Memory B cell (primary cell): ENCODE data around the gene TLN1.

Source experiments
- ATAC-seq: fragments of 150-1000 bp; cut with Tn5 transposase; 2 replicates; pipeline ENCODE4 v1.10.0; 2021; ENCODE audit warnings: low read depth, mild to moderate bottlenecking, moderate library complexity
- DNase-seq, 2 donors: peaks; one replicate each; pipeline ENCODE4 v3.0.0; 2022; ENCODE audit warnings: low spot score in 2 of 2
- H3K27ac Mint-ChIP-seq: one replicate; pipeline ENCODE4 v1.8.0; 2022; ENCODE audit warnings: mild to moderate bottlenecking, moderate library complexity, mixed read lengths
- H3K27me3 Mint-ChIP-seq: one replicate; pipeline ENCODE4 v1.8.0; 2022; ENCODE audit warnings: mixed read lengths
- H3K36me3 Mint-ChIP-seq: one replicate; pipeline ENCODE4 v1.8.0; 2022; ENCODE audit warnings: mild to moderate bottlenecking, mixed read lengths
- H3K4me1 Mint-ChIP-seq: one replicate; pipeline ENCODE4 v1.8.0; 2022; ENCODE audit warnings: mixed read lengths
- H3K4me3 Mint-ChIP-seq: one replicate; pipeline ENCODE4 v1.8.0; 2022; ENCODE audit warnings: mild to moderate bottlenecking, moderate library complexity, mixed read lengths
- H3K9me3 Mint-ChIP-seq: one replicate; pipeline ENCODE4 v1.8.0; 2022; ENCODE audit warnings: mixed read lengths

The TLN1 gene

DNA sequence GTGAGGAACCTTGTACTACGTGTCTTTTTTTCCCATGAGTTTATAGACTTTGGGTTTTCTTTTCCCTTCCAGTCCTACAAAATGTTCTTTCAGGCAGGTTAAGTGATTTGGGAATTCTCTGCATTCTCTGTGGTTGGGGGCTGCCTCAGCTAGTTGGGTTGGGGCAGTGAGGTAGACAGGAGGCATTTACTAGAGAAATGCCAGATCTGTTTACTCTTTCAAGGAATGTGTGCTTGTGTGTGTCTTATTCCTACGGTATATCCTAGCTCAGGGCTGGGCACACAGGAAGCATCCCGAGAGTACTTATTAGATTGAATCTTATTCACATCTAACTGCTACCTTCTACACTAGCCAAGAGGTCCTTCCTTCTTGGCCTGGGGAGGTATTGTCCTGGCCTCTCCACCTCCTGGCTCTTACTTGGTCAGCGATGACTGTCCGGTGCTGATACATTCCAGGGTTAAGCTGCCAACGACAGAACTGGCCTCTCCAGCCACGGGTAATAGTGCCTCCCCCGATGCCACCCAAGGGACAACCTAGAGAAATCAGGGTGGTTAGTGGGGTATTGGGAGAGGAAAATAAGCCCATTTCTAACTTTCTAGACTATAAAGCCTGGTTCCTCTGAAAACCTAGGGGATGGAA lies 12.0 kb upstream of the TLN1 start:
- Mint-ChIP-seq H3K36me3 (peaks cover 24% of the 10 kb centered on the region), H3K27ac (no peak overlapping the region), H3K4me3 (no peak overlapping the region), H3K4me1 (peaks cover 33% of the 10 kb centered on the region), H3K9me3 (no peaks in the 10 kb centered on the region), H3K27me3 (no peaks in the 10 kb centered on the region)
- ATAC-seq, result no peak
- DNase-seq, result no peak

DNA sequence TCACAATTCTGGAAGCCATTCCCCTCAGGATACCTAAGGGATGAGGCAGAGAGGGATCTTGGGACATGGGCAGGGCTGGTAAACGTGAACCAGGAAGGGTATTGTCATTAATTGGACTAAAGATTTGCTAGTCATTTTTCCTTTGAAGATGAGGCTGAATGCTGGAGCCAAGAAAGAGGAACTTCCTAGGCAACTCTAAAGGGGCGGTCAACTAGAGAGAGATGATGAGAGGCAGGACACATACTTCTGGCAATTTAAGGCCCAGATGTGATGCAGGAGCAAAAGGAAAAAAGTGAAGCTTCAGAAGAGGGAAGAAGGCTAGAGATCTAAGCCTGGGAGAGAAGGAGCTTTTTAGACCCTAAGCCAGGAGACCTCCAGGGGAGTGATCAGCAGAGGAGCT lies 11.5 kb upstream of the TLN1 start:
- Mint-ChIP-seq H3K27me3 (no peaks in the 10 kb centered on the region), H3K4me1 (peaks cover 35% of the 10 kb centered on the region), H3K36me3 (peaks cover 30% of the 10 kb centered on the region), H3K4me3 (no peak overlapping the region), H3K27ac (no peak overlapping the region), H3K9me3 (no peaks in the 10 kb centered on the region)
- no peak for DNase-seq
- no peak for ATAC-seq

DNA sequence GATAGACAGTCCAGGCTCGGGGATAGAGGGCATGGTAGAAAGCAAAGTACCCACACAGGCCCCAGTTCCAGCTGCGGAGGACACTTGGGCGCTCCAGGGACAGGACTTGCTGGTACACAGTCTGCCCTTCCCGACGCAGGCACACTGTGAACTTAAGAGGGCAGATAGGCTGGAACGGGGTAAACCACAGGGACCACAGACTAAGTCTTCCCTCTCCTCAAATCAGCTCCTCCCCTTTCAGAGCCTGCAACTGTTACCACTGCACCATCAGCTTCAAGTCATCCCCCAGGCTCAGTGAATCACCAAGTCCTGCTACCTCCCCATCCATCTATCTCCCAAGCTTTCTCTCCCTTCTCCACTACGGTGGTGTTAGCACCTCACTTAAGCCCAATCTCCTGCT lies 9.7 kb upstream of the TLN1 start:
- Mint-ChIP-seq H3K4me1 (peaks cover 25% of the 10 kb centered on the region), H3K9me3 (no peaks in the 10 kb centered on the region), H3K36me3 (peaks cover 34% of the 10 kb centered on the region), H3K4me3 (no peak overlapping the region), H3K27me3 (no peaks in the 10 kb centered on the region), H3K27ac (no peak overlapping the region)
- ATAC-seq (no peak), DNase-seq (no peak)

DNA sequence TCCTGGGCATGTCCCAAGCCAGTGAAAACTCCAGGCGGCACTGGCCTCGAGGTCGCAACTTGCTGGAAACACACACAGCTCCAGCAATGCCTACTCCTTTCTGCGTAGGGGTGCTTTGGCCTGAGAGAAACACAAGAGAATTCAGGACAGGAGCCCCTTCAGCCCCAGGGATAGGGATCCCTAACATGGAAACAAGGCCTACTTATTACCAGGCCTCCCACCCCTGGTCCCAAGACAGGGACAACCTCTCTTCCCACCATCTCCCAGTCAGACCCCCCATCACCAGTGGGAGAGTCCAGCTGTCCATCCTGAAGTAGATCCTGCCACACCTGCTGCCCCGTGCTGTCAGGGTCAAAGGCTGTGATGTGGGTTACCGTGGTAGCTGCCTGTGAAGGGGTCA lies 8.2 kb upstream of the TLN1 start:
- Mint-ChIP-seq H3K27me3 (no peaks in the 10 kb centered on the region), H3K27ac (no peak overlapping the region), H3K36me3 (peaks cover 37% of the 10 kb centered on the region), H3K4me3 (no peak overlapping the region), H3K4me1 (peaks cover 18% of the 10 kb centered on the region), H3K9me3 (no peaks in the 10 kb centered on the region)
- DNase-seq (no peak), ATAC-seq (no peak)

DNA sequence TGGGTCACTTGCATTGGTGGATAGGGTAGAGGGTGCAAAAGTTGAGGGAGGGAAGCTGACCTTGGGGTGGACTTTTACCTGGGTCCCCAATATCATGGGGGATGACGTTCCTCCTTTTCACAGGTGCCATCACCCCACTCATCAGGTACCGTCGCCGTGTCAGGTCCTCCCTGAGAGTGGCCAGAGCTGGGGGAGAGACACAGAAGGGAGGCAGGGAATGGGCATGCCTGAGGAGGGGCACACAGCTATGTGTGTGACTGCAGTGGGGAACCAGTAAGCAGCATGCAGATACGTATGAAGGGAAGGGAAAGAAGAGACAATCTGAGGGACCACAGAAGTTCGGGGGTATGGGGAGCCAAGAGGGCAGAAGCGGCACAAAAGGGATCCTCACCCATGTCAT lies 6.9 kb upstream of the TLN1 start:
- H3K36me3 Mint-ChIP-seq, result peaks cover 37% of the 10 kb centered on the region
- no peaks in the 10 kb centered on the region for H3K27me3 Mint-ChIP-seq
- H3K4me1 Mint-ChIP-seq, result peaks cover 13% of the 10 kb centered on the region
- no peaks in the 10 kb centered on the region for H3K9me3 Mint-ChIP-seq
- no peak overlapping the region for H3K4me3 Mint-ChIP-seq
- no peak overlapping the region for H3K27ac Mint-ChIP-seq
- no peak for ATAC-seq
- no peak for DNase-seq

DNA sequence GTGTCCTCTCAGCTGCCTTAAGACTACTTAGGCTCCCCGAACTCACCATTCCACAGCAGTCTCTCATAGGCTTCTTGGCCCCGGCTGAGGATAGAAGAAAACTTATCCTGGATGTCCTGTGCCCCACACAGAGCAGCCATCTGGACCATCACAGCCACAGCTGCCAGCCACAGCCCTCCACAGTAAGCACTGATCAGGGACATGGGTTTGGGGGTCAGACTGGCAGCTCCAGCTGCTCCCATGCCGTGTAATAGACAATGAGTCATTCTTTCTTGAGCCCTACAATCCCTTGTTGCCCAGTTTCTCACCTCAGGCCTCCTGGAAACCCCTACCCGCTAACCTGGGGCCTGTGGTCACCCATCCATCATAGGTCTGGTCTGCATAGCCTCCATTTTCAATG lies 6.2 kb upstream of the TLN1 start:
- no peak overlapping the region for H3K4me3 Mint-ChIP-seq
- H3K9me3 Mint-ChIP-seq, result no peaks in the 10 kb centered on the region
- peaks cover 10% of the 10 kb centered on the region for H3K4me1 Mint-ChIP-seq
- DNase-seq (no peak), ATAC-seq (no peak)
- no peaks in the 10 kb centered on the region for H3K27me3 Mint-ChIP-seq
- H3K36me3 Mint-ChIP-seq, result peaks cover 33% of the 10 kb centered on the region
- peak overlapping the region; percentile 42 for H3K27ac Mint-ChIP-seq

DNA sequence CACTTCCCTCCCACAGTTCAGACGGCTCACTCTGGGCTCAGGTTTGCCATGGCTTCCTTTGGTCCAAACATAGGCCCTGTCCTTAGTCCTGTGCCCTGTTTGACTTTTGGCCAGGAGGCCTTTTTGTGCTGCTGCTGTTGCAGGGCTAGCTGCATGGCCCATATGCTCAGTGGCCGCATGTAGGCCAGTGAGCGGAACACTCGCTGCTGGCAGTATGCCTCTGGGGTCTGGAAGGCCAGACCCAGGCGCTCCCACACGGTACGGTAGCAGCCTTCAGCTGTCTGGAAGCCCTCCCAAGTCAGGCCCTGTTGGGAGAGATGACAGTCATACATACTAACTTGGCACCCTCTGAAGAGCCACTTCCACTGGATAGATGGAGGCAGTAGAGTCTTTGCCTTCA lies 5.1 kb upstream of the TLN1 start:
- H3K27me3 Mint-ChIP-seq, result no peaks in the 10 kb centered on the region
- no peak for DNase-seq
- ATAC-seq, result no peak
- H3K9me3 Mint-ChIP-seq, result no peaks in the 10 kb centered on the region
- H3K27ac Mint-ChIP-seq, result peak overlapping the region; percentile 57
- peaks cover 26% of the 10 kb centered on the region for H3K36me3 Mint-ChIP-seq
- peaks cover 14% of the 10 kb centered on the region for H3K4me1 Mint-ChIP-seq
- H3K4me3 Mint-ChIP-seq, result no peak overlapping the region

DNA sequence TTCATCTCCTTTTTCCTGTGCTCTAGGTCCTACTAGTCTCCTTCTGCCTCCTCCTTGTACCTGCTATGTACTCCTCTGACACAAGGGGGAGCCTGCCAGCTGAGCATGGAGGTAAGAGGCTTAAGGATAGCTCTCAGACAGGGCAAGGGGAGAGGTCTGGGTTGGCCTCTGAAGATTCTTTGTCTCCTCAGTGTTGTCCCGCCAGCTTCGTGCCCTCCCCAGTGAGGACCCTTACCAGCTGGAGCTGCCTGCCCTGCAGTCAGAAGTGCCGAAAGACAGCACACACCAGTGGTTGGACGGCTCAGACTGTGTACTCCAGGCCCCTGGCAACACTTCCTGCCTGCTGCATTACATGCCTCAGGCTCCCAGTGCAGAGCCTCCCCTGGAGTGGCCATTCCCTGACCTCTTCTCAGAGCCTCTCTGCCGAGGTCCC lies 4.2 kb upstream of the TLN1 start:
- no peak overlapping the region for H3K27ac Mint-ChIP-seq
- ATAC-seq, result no peak
- peaks cover 18% of the 10 kb centered on the region for H3K4me1 Mint-ChIP-seq
- peaks cover 22% of the 10 kb centered on the region for H3K36me3 Mint-ChIP-seq
- no peaks in the 10 kb centered on the region for H3K27me3 Mint-ChIP-seq
- H3K4me3 Mint-ChIP-seq, result no peak overlapping the region
- DNase-seq, result peak; percentile 59 to 67
- no peaks in the 10 kb centered on the region for H3K9me3 Mint-ChIP-seq

DNA sequence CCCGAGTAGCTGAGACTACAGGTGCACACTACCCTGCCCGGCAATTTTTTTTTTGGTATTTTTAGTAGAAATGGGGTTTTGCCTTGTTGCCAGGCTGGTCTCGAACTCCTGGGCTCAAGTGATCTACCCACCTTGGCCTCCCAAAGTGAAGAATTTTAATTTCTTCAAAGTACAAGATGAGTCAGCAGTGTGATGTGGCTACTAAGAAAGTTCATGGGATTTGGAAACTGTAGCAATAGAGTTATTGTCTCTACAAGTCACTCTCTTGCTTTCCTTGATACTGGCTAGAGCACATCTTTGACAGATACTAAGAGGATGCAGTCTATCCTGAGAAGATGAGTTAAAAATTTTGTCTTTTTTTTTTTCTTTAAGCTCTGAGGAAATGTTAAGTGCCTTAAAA lies 2.1 kb upstream of the TLN1 start:
- no peak for DNase-seq
- no peaks in the 10 kb centered on the region for H3K27me3 Mint-ChIP-seq
- no peak for ATAC-seq
- peaks cover 21% of the 10 kb centered on the region for H3K4me1 Mint-ChIP-seq
- H3K27ac Mint-ChIP-seq, result no peak overlapping the region
- H3K4me3 Mint-ChIP-seq, result no peak overlapping the region
- H3K36me3 Mint-ChIP-seq, result peaks cover 18% of the 10 kb centered on the region
- no peaks in the 10 kb centered on the region for H3K9me3 Mint-ChIP-seq

DNA sequence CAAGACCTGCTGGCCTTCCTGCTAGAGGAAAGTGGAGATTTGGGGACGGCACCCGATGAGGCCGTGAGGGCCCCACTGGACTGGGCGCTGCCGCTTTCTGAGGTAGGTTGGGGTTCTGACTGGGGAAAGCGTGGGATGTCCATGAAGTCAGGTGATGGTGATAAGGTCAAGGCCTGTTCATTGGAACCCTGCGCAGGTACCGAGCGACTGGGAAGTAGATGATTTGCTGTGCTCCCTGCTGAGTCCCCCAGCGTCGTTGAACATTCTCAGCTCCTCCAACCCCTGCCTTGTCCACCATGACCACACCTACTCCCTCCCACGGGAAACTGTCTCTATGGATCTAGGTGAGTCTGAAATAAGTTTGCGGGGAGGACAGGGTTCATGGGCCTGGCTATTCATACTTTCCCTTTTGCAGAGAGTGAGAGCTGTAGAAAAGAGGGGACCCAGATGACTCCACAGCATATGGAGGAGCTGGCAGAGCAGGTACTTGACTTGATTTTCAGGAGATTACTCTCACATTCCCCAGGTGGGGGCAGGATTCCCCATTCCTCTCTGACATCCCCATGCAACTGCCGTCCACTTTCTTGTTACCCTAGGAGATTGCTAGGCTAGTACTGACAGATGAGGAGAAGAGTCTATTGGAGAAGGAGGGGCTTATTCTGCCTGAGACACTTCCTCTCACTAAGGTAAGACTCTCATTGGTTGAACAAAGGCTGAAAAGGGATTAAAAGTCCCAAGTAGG lies 976 bp upstream of the TLN1 start:
- H3K9me3 Mint-ChIP-seq, result no peaks in the 10 kb centered on the region
- DNase-seq (no peak), ATAC-seq (no peak)
- peak overlapping the region; percentile 89 for H3K27ac Mint-ChIP-seq
- H3K36me3 Mint-ChIP-seq, result peaks cover 10% of the 10 kb centered on the region
- peak overlapping the region; percentile 95 for H3K4me3 Mint-ChIP-seq
- peaks cover 18% of the 10 kb centered on the region for H3K4me1 Mint-ChIP-seq
- H3K27me3 Mint-ChIP-seq, result no peaks in the 10 kb centered on the region

DNA sequence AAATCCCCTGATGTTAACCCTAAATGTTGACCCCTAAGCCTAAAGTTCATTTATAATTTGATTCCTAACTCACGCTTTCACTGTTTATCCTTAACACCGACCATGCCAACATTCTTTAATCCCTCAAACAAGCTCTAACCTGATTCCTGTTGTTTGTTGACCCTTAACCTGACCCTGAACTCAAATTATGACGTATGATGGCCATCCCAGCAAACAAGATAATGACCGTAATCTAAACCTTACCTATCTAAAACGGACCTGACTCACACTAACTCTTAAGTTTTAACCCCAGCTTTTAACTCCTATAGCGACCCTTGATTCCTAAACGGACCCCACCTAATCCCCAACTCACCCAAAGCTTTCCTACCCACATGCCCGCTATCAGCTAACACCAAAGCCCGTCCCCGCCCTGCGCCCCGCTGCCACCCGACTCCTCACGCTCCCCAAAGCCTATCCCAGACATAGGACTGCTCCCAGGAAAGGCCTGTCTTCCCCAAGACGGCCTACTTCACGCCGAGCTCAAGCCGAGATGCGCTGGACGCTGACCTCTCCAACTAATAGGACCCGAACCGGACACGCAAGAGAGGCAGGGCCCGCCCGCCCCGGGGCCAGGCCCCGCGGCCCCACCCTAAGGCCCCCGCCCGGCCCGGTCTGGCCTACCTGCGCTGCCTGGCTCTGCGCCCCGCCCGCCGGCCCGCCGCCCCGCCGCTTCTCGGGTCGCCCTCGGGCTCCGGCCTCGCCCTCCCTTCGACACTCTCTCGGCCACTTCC lies 395 bp downstream of the TLN1 start:
- DNase-seq (no peak), ATAC-seq (no peak)
- H3K27me3 Mint-ChIP-seq, result no peaks in the 10 kb centered on the region
- H3K4me3 Mint-ChIP-seq, result peak overlapping the region; percentile 95
- peaks cover 14% of the 10 kb centered on the region for H3K4me1 Mint-ChIP-seq
- H3K27ac Mint-ChIP-seq, result peak overlapping the region; percentile 89
- peaks cover 8% of the 10 kb centered on the region for H3K36me3 Mint-ChIP-seq
- no peaks in the 10 kb centered on the region for H3K9me3 Mint-ChIP-seq

DNA sequence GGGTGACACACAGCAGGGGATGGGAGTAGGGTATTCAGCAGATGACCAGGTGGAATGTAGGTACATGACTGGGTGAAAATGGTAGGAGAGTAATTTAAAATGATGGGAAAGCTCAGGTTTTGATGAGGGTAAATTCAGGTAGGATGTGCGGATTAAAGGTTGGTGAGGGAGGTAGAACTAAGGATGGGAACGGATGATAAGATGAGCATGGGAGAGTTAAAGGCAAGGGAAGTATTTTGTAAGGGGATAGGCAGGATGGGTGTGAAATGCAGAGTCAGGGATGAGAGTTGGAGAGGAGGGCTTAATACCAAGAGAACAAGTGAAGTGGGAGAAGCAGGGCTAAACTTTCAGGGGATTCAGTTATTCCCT lies 1.5 kb downstream of the TLN1 start:
- H3K27me3 Mint-ChIP-seq, result no peaks in the 10 kb centered on the region

DNA sequence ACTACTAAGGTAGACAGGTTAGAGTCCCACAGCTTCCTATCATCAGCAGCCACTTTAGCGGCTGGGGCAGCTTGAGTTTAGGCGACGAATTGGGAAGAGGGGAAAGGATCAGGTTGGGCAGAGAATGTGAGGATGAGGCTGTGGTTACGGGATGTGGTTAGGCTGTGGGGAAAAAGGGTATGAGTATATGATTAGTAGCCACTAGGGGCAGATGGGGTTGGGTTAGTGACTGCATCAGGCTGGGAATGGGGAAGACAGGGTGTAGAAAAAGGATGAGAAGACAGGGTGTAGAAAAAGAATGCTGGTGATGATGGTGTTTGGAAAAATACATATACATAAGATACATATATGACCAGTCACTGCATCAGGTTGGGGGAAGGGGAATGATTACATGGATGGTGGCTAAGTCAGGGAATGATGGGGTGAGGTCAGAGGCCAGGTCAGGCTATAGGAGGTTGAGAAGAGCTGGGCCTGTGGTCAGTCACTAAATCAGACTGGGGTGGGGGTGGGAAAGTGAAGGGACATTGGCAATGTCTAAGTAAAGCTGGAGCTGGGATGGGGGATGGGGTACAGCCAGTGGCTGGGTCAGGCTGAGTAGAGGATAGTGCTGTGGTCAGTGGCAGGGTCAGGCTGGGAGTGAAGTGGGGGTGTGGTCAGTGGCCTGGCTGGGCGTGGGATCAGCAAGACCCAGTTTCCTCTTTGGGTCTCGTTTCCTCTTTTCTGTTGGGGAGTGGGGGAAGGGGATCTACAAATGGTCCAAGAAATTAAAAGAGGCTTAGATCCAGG lies 2.1 kb downstream of the TLN1 start:
- ATAC-seq (no peak), DNase-seq (no peak)
- no peaks in the 10 kb centered on the region for H3K9me3 Mint-ChIP-seq
- no peak overlapping the region for H3K4me3 Mint-ChIP-seq
- peaks cover 16% of the 10 kb centered on the region for H3K4me1 Mint-ChIP-seq
- H3K27me3 Mint-ChIP-seq, result no peaks in the 10 kb centered on the region
- H3K27ac Mint-ChIP-seq, result no peak overlapping the region
- H3K36me3 Mint-ChIP-seq, result peaks cover 4% of the 10 kb centered on the region

More for the DNA sequence above, 1.5 kb downstream of the TLN1 start:
- Mint-ChIP-seq H3K9me3 (no peaks in the 10 kb centered on the region), H3K36me3 (peaks cover 7% of the 10 kb centered on the region), H3K27ac (no peak overlapping the region), H3K4me3 (no peak overlapping the region), H3K4me1 (peaks cover 15% of the 10 kb centered on the region)
- DNase-seq (no peak), ATAC-seq (no peak)

DNA sequence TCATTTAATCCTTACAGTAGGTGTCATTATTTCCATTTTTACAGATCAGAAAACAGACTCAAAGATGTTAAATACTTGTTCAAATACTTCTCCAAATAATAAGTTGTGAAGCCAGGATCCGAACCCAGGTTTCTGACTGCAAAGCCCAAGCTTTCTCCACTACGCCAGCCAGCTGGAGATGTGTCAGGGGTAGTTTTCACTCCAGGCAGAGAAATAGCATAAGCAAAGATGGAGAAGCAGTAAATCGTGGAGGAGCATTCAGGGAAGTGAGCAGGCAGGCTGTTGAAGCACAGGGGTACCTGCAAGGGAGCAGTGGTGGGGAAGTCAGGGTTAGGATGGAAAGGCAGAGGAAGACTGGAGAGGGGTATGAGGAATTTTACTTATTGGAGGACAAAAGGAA lies 2.9 kb downstream of the TLN1 start:
- H3K36me3 Mint-ChIP-seq, result peaks cover 9% of the 10 kb centered on the region
- H3K4me1 Mint-ChIP-seq, result peaks cover 18% of the 10 kb centered on the region
- DNase-seq (no peak), ATAC-seq (no peak)
- no peak overlapping the region for H3K27ac Mint-ChIP-seq
- no peaks in the 10 kb centered on the region for H3K9me3 Mint-ChIP-seq
- H3K4me3 Mint-ChIP-seq, result no peak overlapping the region
- no peaks in the 10 kb centered on the region for H3K27me3 Mint-ChIP-seq
